ENCODE data around the gene NPVF.

NPVF gene

GRCh38 chr7:25223206-25223605 lies 5.1 kb downstream of the NPVF start:
- no peak for DNase-seq

- no peak for DNase-seq
Observed at GRCh38 chr7:25222666-25223065, 5.6 kb downstream of the NPVF start.

GRCh38 chr7:25221009-25221408 lies 7.3 kb downstream of the NPVF start:
- no peak for DNase-seq

- no peak for DNase-seq
Observed at GRCh38 chr7:25218191-25218590, 10.1 kb downstream of the NPVF start.

- no peak for DNase-seq
Observed at GRCh38 chr7:25216837-25217236, 11.4 kb downstream of the NPVF start.

- no peak for DNase-seq
Observed at GRCh38 chr7:25215694-25216335, 12.5 kb downstream of the NPVF start.

GRCh38 chr7:25208525-25209221 lies 19.6 kb downstream of the NPVF start:
- DNase-seq, result no peak

GRCh38 chr7:25207887-25208286 lies 20.4 kb downstream of the NPVF start:
- no peak for DNase-seq

- no peak for DNase-seq
Observed at GRCh38 chr7:25206765-25207164, 21.5 kb downstream of the NPVF start.

GRCh38 chr7:25196132-25196896 lies 32.0 kb downstream of the NPVF start:
- DNase-seq, result no peak

- no peak for DNase-seq
Observed at GRCh38 chr7:25194036-25194435, 34.2 kb downstream of the NPVF start.

GRCh38 chr7:25192043-25192442 lies 36.2 kb downstream of the NPVF start:
- DNase-seq, result no peak

- DNase-seq, result no peak
Observed at GRCh38 chr7:25189197-25189596, 39.1 kb downstream of the NPVF start.

GRCh38 chr7:25187932-25188331 lies 40.4 kb downstream of the NPVF start:
- no peak for DNase-seq

- no peak for DNase-seq
Observed at GRCh38 chr7:25186436-25186835, 41.9 kb downstream of the NPVF start.

GRCh38 chr7:25181532-25181931 lies 46.8 kb downstream of the NPVF start:
- no peak for DNase-seq

GRCh38 chr7:25180946-25181345 lies 47.3 kb downstream of the NPVF start:
- DNase-seq, result no peak

- DNase-seq, result no peak
Observed at GRCh38 chr7:25180592-25180923, 47.7 kb downstream of the NPVF start.

GRCh38 chr7:25179771-25180591 lies 48.3 kb downstream of the NPVF start:
- DNase-seq, result peak; percentile 97

GRCh38 chr7:25179325-25179724 lies 49.0 kb downstream of the NPVF start:
- no peak for DNase-seq

Measured in CD4-positive, alpha-beta T cell treated with Interleukin-17A for 4 hours (primary cell).